Measurements from ENCODE around the gene KAZN.
"Not testable (repeated sequence)": the region's sequence is repeated elsewhere in the genome, so short reads cannot be mapped to it uniquely, and the experiment has no call there.

Gene KAZN

GRCh38 chr1:15132965-15133364, 534.5 kb downstream of the KAZN start:
- DNase-seq, result no peak

GRCh38 chr1:15134285-15134684, 535.8 kb downstream of the KAZN start:
- DNase-seq, result no peak

- not testable (repeated sequence) for DNase-seq
Measured at GRCh38 chr1:15135604-15136003, 537.1 kb downstream of the KAZN start.

GRCh38 chr1:15137809-15138208, 539.3 kb downstream of the KAZN start:
- no peak for DNase-seq

- DNase-seq, result no peak
Measured at GRCh38 chr1:15139654-15140350, 541.3 kb downstream of the KAZN start.

GRCh38 chr1:15141935-15142539, 543.6 kb downstream of the KAZN start:
- no peak for DNase-seq

GRCh38 chr1:15145327-15145726, 546.8 kb downstream of the KAZN start:
- no peak for DNase-seq

GRCh38 chr1:15146142-15146680, 547.7 kb downstream of the KAZN start:
- no peak for DNase-seq

GRCh38 chr1:15146971-15147376, 548.5 kb downstream of the KAZN start:
- DNase-seq, result no peak

- no peak for DNase-seq
Measured at GRCh38 chr1:15148004-15148403, 549.5 kb downstream of the KAZN start.

GRCh38 chr1:15148475-15148874, 550.0 kb downstream of the KAZN start:
- no peak for DNase-seq

GRCh38 chr1:15148941-15149340, 550.5 kb downstream of the KAZN start:
- DNase-seq, result no peak

GRCh38 chr1:15150376-15150775, 551.9 kb downstream of the KAZN start:
- DNase-seq, result no peak

GRCh38 chr1:15151377-15151806, 552.9 kb downstream of the KAZN start:
- no peak for DNase-seq

- no peak for DNase-seq
Measured at GRCh38 chr1:15151871-15152270, 553.4 kb downstream of the KAZN start.

GRCh38 chr1:15152318-15153183, 554.1 kb downstream of the KAZN start:
- no peak for DNase-seq

GRCh38 chr1:15153184-15153841, 554.8 kb downstream of the KAZN start, which contains the start of gene TMEM51:
Gene TMEM51 (plus strand): TSS chr1:15153747. CDS start chr1:15215088, 61,341 bp downstream.
- DNase-seq, result no peak

GRCh38 chr1:15153842-15154479, 555.5 kb downstream of the KAZN start:
- DNase-seq, result peak in 1 of 5 donors; percentile 16

GRCh38 chr1:15154480-15155036, 556.1 kb downstream of the KAZN start:
- DNase-seq, result no peak

GRCh38 chr1:15155191-15155590, 556.7 kb downstream of the KAZN start:
- DNase-seq, result no peak

- peak in 1 of 5 donors; percentile 23 for DNase-seq
Measured at GRCh38 chr1:15155888-15156741, 557.6 kb downstream of the KAZN start.

Data from T-helper 1 cell (primary cell).